IMR-90 (cell line): ENCODE measurements around the gene C11orf68. TPM values are rescaled to one million over a fixed set of nuclear protein-coding genes. Genes with fewer than 3 reads are reported as not detected.
A peak's percentile ranks its signal among the peaks of the same experiment; 100 is the strongest.

Source experiments
- ATAC-seq: fragments of 200-7000 bp; cut with Tn5 transposase; 2 replicates; pipeline ENCODE4 v1.9.1; 2020; ENCODE audit warnings: low read depth, mild to moderate bottlenecking, moderate library complexity
- BruUV-seq: library from RNA; stranded (reverse); fragments of 400-500 nt; replicated peaks from 2 replicates; lab custom pipeline; 2021; lab: Mats Ljungman, UMichigan
- CTCF ChIA-PET: fragments of 300-600 bp; formaldehyde crosslinking; extraction: SDS; loops from one replicate; lab custom pipeline; 2021; ENCODE audit warnings: antibody characterized with exemption; lab: Yijun Ruan, JAX
- POLR2A ChIA-PET: fragments of 300-600 bp; sonication (Branson Sonifier 250); formaldehyde crosslinking; loops from one replicate; lab custom pipeline; 2022; ENCODE audit warnings: antibody characterized with exemption; ENCODE audit not compliant: unreplicated experiment; lab: Charles Lee
- DNase-seq: peaks from one replicate; pipeline ENCODE4 v3.0.0; 2013
- H2AFZ ChIP-seq: replicated peaks from 2 replicates; pipeline ENCODE3; 2013; ENCODE audit warnings: low read length, mild to moderate bottlenecking; ENCODE audit not compliant: poor library complexity
- H2AK5ac ChIP-seq: 2 replicates; pipeline ENCODE4 v1.6.1; 2013; ENCODE audit warnings: low read depth, low read length, inconsistent platforms
- H2AK9ac ChIP-seq: replicated peaks from 2 replicates; pipeline ENCODE3; 2013; ENCODE audit warnings: mild to moderate bottlenecking, low read depth, low read length, moderate library complexity; ENCODE audit not compliant: poor library complexity
- H2BK120ac ChIP-seq: 2 replicates; pipeline ENCODE4 v1.6.1; 2013; ENCODE audit warnings: low read depth, low read length, inconsistent platforms
- H2BK15ac ChIP-seq: 3 replicates; pipeline ENCODE4 v1.6.1; 2013; ENCODE audit warnings: low read depth, low read length, inconsistent platforms
- H2BK20ac ChIP-seq: 2 replicates; pipeline ENCODE4 v1.6.1; 2013; ENCODE audit warnings: low read depth, mild to moderate bottlenecking, inconsistent platforms, low read length, moderate library complexity
- H2BK5ac ChIP-seq: 2 replicates; pipeline ENCODE4 v1.6.1; 2013; ENCODE audit warnings: mild to moderate bottlenecking, low read depth, low read length, inconsistent platforms; ENCODE audit not compliant: poor library complexity, severe bottlenecking
- H3K14ac ChIP-seq: replicated peaks from 2 replicates; pipeline ENCODE4 v1.6.1; 2013; ENCODE audit warnings: low read depth, low read length, inconsistent platforms
- H3K18ac ChIP-seq: 2 replicates; pipeline ENCODE4 v1.6.1; 2013; ENCODE audit warnings: low read depth, low read length, control low read depth
- H3K23ac ChIP-seq: 2 replicates; pipeline ENCODE4 v1.6.1; 2013; ENCODE audit warnings: low read depth, low read length, inconsistent platforms
- H3K27ac ChIP-seq: 2 replicates; pipeline ENCODE4 v1.5.1; 2013; ENCODE audit warnings: mild to moderate bottlenecking, control low read depth, low read length; ENCODE audit not compliant: insufficient read depth
- H3K27me3 ChIP-seq: 2 replicates; pipeline ENCODE4 v1.6.1; 2013; ENCODE audit warnings: low read length; ENCODE audit not compliant: control insufficient read depth, insufficient read depth
- H3K36me3 ChIP-seq: 2 replicates; pipeline ENCODE4 v1.6.1; 2013; ENCODE audit warnings: low read length, mixed read lengths; ENCODE audit not compliant: control insufficient read depth, insufficient read depth
- H3K4ac ChIP-seq: 2 replicates; pipeline ENCODE4 v1.6.1; 2013; ENCODE audit warnings: low read depth, low read length, inconsistent platforms
- H3K4me1 ChIP-seq: 2 replicates; pipeline ENCODE4 v1.6.1; 2013; ENCODE audit warnings: low read length, mixed read lengths; ENCODE audit not compliant: control insufficient read depth, insufficient read depth
- H3K4me2 ChIP-seq: 2 replicates; pipeline ENCODE4 v1.6.1; 2013; ENCODE audit warnings: low read depth, mild to moderate bottlenecking, control low read depth, low read length, moderate library complexity
- H3K4me3 ChIP-seq: 2 replicates; pipeline ENCODE4 v1.5.1; 2013; ENCODE audit warnings: low read depth, mild to moderate bottlenecking, control low read depth, low read length, moderate library complexity; ENCODE audit not compliant: insufficient read depth
- H3K56ac ChIP-seq: 2 replicates; pipeline ENCODE4 v1.6.1; 2013; ENCODE audit warnings: low read length, inconsistent platforms; ENCODE audit not compliant: insufficient read depth; ENCODE audit errors: extremely low read depth
- H3K79me1 ChIP-seq, 2 experiments: 2 replicates each; pipeline ENCODE4 v1.6.1; 2013; ENCODE audit warnings: low read length in 2 of 2, inconsistent platforms in 1 of 2, low read depth in 1 of 2
- H3K9ac ChIP-seq: 2 replicates; pipeline ENCODE4 v1.6.1; 2013; ENCODE audit warnings: low read depth, low read length, control low read depth
- H3K9me1 ChIP-seq: 2 replicates; pipeline ENCODE4 v1.6.1; 2013; ENCODE audit warnings: low read length, inconsistent platforms; ENCODE audit not compliant: insufficient read depth
- H3K9me3 ChIP-seq: 2 replicates; pipeline ENCODE4 v1.6.1; 2013; ENCODE audit warnings: low read length; ENCODE audit not compliant: control insufficient read depth, insufficient read depth
- H4K20me1 ChIP-seq: 2 replicates; pipeline ENCODE4 v1.6.1; 2013; ENCODE audit warnings: low read length, inconsistent platforms; ENCODE audit not compliant: insufficient read depth
- H4K5ac ChIP-seq: 2 replicates; pipeline ENCODE4 v1.6.1; 2013; ENCODE audit warnings: mild to moderate bottlenecking, low read depth, low read length, control low read depth
- H4K8ac ChIP-seq, 2 experiments: 2 replicates each; pipeline ENCODE4 v1.6.1; 2013; ENCODE audit warnings: low read depth in 2 of 2, low read length in 2 of 2, control low read depth in 1 of 2, inconsistent platforms in 1 of 2
- H4K91ac ChIP-seq: 2 replicates; pipeline ENCODE4 v1.6.1; 2013; ENCODE audit warnings: low read depth, low read length, inconsistent platforms; ENCODE audit not compliant: insufficient read depth
- BHLHE40 ChIP-seq: fragments of 150-350 bp; IDR thresholded peaks from 2 replicates; pipeline ENCODE4 v1.6.1; 2016; ENCODE audit warnings: mild to moderate bottlenecking, low read depth, low read length
- CEBPB ChIP-seq: IDR thresholded peaks from 2 replicates; pipeline ENCODE4 v1.6.1; 2012; ENCODE audit warnings: low read depth, low read length, improper control_type of control experiment
- CHD1 ChIP-seq: IDR thresholded peaks from 2 replicates; pipeline ENCODE4 v1.6.1; 2012; ENCODE audit warnings: low read depth, low read length, improper control_type of control experiment
- ELK1 ChIP-seq: fragments of 150-350 bp; IDR thresholded peaks from 2 replicates; pipeline ENCODE4 v1.6.1; 2016; ENCODE audit warnings: low read depth, mild to moderate bottlenecking, low read length, moderate library complexity, borderline replicate concordance
- FOS ChIP-seq: fragments of 150-350 bp; IDR thresholded peaks from 2 replicates; pipeline ENCODE4 v1.6.1; 2016; ENCODE audit warnings: low read depth, low read length
- MAFK ChIP-seq: IDR thresholded peaks from 2 replicates; pipeline ENCODE4 v1.6.1; 2012; ENCODE audit warnings: low read depth, low read length, improper control_type of control experiment
- MAZ ChIP-seq: IDR thresholded peaks from 2 replicates; pipeline ENCODE4 v1.6.1; 2012; ENCODE audit warnings: low read depth, mild to moderate bottlenecking, low read length, improper control_type of control experiment, moderate library complexity, borderline replicate concordance
- MXI1 ChIP-seq: IDR thresholded peaks from 2 replicates; pipeline ENCODE4 v1.6.1; 2012; ENCODE audit warnings: low read depth, mild to moderate bottlenecking, low read length, moderate library complexity, borderline replicate concordance
- NFE2L2 ChIP-seq: fragments of 150-350 bp; IDR thresholded peaks from 2 replicates; pipeline ENCODE4 v1.6.1; 2016; ENCODE audit warnings: low read depth, mild to moderate bottlenecking, low read length
- POLR2A ChIP-seq: IDR thresholded peaks from 2 replicates; pipeline ENCODE4 v1.6.1; 2012; ENCODE audit warnings: mild to moderate bottlenecking, low read depth, low read length
- RAD21 ChIP-seq: IDR thresholded peaks from 2 replicates; pipeline ENCODE4 v1.6.1; 2012; ENCODE audit warnings: low read length, improper control_type of control experiment
- RCOR1 ChIP-seq: IDR thresholded peaks from 2 replicates; pipeline ENCODE4 v1.6.1; 2012; ENCODE audit warnings: mild to moderate bottlenecking, low read length, improper control_type of control experiment; ENCODE audit not compliant: insufficient replicate concordance
- RFX5 ChIP-seq: IDR thresholded peaks from 2 replicates; pipeline ENCODE4 v1.8.0; 2012; ENCODE audit warnings: low read depth, mild to moderate bottlenecking, low read length, moderate library complexity
- SMC3 ChIP-seq: fragments of 150-350 bp; IDR thresholded peaks from 2 replicates; pipeline ENCODE4 v1.6.1; 2016; ENCODE audit warnings: low read depth, mild to moderate bottlenecking, antibody characterized with exemption, low read length, moderate library complexity
- WGBS, 2 experiments: methylation state at CpG; one replicate each; pipeline versions ENCODE4 v1.1.5 to v1.1.7; 2013; ENCODE audit warnings: missing lambda C conversion rate in 2 of 2; ENCODE audit not compliant: insufficient read length in 1 of 2; ENCODE audit errors: extremely low coverage in 2 of 2; 5-methylcytosine and 5-hydroxymethylcytosine counted together
- dilution Hi-C: fragments of 300-500 bp; cut with HindIII; formaldehyde crosslinking; loops from one replicate; pipeline ENCODE4 v1.14.3; 2018; ENCODE audit warnings: low sequenced_read_pairs; ENCODE audit not compliant: unreplicated experiment
- in situ Hi-C: fragments of 300-500 bp; cut with MboI; formaldehyde crosslinking; loops from 3 replicates; pipeline ENCODE4 v1.14.3; 2019; ENCODE audit warnings: low sequenced_read_pairs, inconsistent platforms, mixed read lengths
- intact Hi-C: fragments of 100-400 bp; cut with micrococcal nuclease; formaldehyde crosslinking; loops from 2 replicates; pipeline ENCODE4 v1.10.0; 2022
- polyA plus RNA-seq, 3 experiments: library from polyadenylated mRNA; depleted of rRNA; stranded (reverse); fragments of >200 nt; gene quantifications; 2 replicates each; pipeline ENCODE4 v1.2.3, GENCODE V29; 2012; ENCODE audit warnings: low replicate concordance in 1 of 3
- total RNA-seq: library from RNA; depleted of rRNA; stranded (reverse); fragments of >200 nt; gene quantifications from 2 replicates; pipeline ENCODE4 v1.2.3, GENCODE V29; 2012
- TF ChIP-seq, protein P1 (sequence below): conservative IDR thresholded peaks from 2 replicates; pipeline ENCODE4 v1.5.1; 2012; ENCODE audit warnings: mild to moderate bottlenecking, low read depth, low read length, improper control_type of control experiment

Gene C11orf68
- total and polyA plus RNA-seq, 2 of the 4 experiments (the other 2 are of a cell fraction): 20.3 to 104 TPM

DNA sequence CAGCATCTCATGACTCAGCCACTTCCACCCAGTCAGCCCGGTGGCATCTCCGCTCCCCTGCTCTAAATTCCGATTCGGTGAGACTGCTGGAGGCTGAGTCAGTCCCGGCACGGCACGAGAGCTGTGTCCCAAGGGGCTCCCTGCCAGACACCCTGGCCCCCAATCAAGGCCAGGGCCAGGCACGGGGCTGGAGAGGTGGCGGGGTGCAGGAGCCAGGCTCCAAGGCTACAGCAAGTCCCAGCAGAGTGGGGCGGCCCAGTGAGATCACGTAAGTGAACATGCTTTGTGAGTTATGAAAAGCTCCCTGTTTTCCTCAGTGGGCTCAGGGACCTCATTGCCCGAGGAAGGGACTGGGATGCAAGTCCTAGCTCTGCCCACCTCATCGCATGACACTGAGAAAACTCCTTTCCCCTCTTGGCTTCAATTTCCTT lies 3.0 kb downstream of the C11orf68 start:
- Histone ChIP-seq H3K4me2 (peak overlapping the region; percentile 96), H3K9me1 (peaks cover 39% of the 10 kb centered on the region), H2AK9ac (peak overlapping the region; percentile 99), H3K4ac (peak overlapping the region; percentile 100), H3K14ac (peak overlapping the region; percentile 95), H2BK15ac (peak overlapping the region; percentile 56; the same call in 2 of the 3 replicates), H4K5ac (peak overlapping the region; percentile 64), H3K36me3 (peaks cover 17% of the 10 kb centered on the region), H4K8ac (peak overlapping the region; percentile 97 to 99), H3K56ac (peak overlapping the region; percentile 90), H3K9me3 (no peaks in the 10 kb centered on the region), H2AK5ac (peak overlapping the region; percentile 99), H2BK20ac (peak overlapping the region; percentile 92), H3K4me1 (peaks cover 61% of the 10 kb centered on the region), H3K27me3 (no peaks in the 10 kb centered on the region), H2BK120ac (peak overlapping the region; percentile 100), H3K27ac (peak overlapping the region; percentile 82), H3K4me3 (peak overlapping the region; percentile 10; the same call in 1 of the 2 replicates), H4K91ac (peak overlapping the region; percentile 100), H2AFZ (peak overlapping the region; percentile 71), H2BK5ac (peak overlapping the region; percentile 96), H3K23ac (peak overlapping the region; percentile 97), H3K79me1 (peaks cover 16 to 70% of the 10 kb centered on the region in 2 experiments; a peak in 3 of 4 replicates), H3K9ac (peak overlapping the region; percentile 68), H4K20me1 (peaks cover 11% of the 10 kb centered on the region), H3K18ac (peak overlapping the region; percentile 88)
- peak; percentile 99 for DNase-seq
- 0% methylated on average over 5 of the region's 13 CpGs; no CpG with 5 or more reads in 1 of the 2 experiments for WGBS, 2 experiments
- ChIA-PET POLR2A (interaction anchor here (0.6 to 2.4 kb wide), 4 partner anchors 14 to 42 kb away, joined by 3 to 20 read pairs (median 10); partner anchors contain the start of genes CCDC85B, FIBP and FOSL1), CTCF (interaction anchor here (1.0 kb wide), 2 partner anchors 26 to 28 kb away, joined by 4 to 9 read pairs; partner anchors contain the start of genes CCDC85B and FIBP)
- intact Hi-C loops (loop anchor here (1.0 to 5.0 kb wide), 3 partner anchors 15 to 58 kb away; partner anchors contain the start of genes CFL1, FOSL1 and SART1), in situ Hi-C loops (no loop called here), dilution Hi-C loops (no loop called here)
- ATAC-seq: no peak
- BruUV-seq: no TSS peak
- TF ChIP-seq RFX5: no peak
- TF ChIP-seq ELK1: no peak
- TF ChIP-seq CEBPB: no peak
- no peak for TF ChIP-seq MXI1
- TF ChIP-seq SMC3: no peak
- peak; percentile 67 for TF ChIP-seq RCOR1
- TF ChIP-seq MAFK: peak; percentile 64; the same call in 1 of the 2 replicates
- TF ChIP-seq POLR2A: peak; percentile 75
- TF ChIP-seq, protein P1, sequence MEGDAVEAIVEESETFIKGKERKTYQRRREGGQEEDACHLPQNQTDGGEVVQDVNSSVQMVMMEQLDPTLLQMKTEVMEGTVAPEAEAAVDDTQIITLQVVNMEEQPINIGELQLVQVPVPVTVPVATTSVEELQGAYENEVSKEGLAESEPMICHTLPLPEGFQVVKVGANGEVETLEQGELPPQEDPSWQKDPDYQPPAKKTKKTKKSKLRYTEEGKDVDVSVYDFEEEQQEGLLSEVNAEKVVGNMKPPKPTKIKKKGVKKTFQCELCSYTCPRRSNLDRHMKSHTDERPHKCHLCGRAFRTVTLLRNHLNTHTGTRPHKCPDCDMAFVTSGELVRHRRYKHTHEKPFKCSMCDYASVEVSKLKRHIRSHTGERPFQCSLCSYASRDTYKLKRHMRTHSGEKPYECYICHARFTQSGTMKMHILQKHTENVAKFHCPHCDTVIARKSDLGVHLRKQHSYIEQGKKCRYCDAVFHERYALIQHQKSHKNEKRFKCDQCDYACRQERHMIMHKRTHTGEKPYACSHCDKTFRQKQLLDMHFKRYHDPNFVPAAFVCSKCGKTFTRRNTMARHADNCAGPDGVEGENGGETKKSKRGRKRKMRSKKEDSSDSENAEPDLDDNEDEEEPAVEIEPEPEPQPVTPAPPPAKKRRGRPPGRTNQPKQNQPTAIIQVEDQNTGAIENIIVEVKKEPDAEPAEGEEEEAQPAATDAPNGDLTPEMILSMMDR: no peak
- peak; percentile 99 for TF ChIP-seq BHLHE40
- TF ChIP-seq MAZ: no peak
- TF ChIP-seq FOS: peak; percentile 100
- TF ChIP-seq NFE2L2: peak; percentile 90
- TF ChIP-seq CHD1: no peak
- no peak for TF ChIP-seq RAD21
